GM19193 (cell line): ENCODE measurements around the gene FGL2.

Source experiments
- POLR2A ChIP-seq: IDR thresholded peaks from 4 replicates; pipeline ENCODE4 v1.6.1; 2011; ENCODE audit not compliant: insufficient read depth, insufficient read length; ENCODE audit errors: extremely low read depth

FGL2 gene

DNA sequence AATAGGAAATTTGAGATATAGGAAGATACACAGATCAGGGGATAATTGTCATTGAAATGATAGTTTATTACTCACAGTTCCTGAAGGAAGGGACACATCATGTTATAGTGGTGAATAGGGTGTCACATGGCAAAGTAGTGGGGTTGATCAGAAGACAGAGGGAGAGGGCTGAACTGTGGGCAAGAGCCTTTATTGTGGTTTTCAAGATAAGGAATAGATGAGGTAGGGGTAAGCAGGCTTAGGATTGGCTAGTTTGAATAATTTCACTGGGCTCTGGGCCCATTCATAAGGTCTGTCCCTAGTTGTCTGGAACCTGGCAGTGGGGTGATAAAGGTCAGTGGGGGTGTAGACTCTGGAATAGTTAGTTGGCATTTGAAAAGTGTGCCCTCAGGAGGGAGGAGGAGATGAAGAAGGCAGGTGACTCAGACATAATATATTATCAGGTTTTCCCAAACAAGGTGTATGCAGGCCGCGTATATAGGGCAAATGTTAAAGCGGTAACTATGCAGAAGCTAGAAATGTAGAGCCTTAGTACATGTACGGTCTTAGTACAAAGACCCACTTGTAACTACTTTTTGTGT, 18.5 kb downstream of the FGL2 start:
- TF ChIP-seq POLR2A, result no peak

DNA sequence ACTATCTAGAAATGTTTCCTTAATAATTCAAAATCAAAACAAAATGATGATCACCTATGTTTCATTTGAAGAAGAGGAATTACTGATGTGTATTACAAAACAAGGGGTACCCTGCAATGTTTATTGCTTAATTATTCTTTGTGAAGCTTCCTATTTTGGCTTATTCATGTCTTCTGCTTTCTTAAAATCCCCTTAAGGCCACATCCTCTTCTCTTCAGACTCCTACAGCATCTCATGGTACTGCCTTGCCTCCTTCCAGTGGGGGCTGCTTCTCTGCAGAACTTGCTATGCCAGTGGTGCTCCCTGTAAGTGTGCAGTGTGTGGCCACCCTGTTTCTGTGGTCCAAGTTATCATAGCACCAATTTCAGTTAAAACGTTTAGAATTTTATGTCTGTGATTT, 42.2 kb downstream of the FGL2 start:
- TF ChIP-seq POLR2A, result no peak
